GM12865 (cell line): ENCODE results near the gene AMFR.

Experiments used
- DNase-seq: peaks from one replicate; pipeline ENCODE4 v3.0.0; 2010; ENCODE audit warnings: low read depth
- H3K4me3 ChIP-seq: 2 replicates; pipeline ENCODE4 v1.5.1; 2011; ENCODE audit warnings: mild to moderate bottlenecking, low read depth, low read length, control low read depth
- CTCF ChIP-seq: IDR thresholded peaks from 2 replicates; pipeline ENCODE4 v1.5.1; 2011; ENCODE audit warnings: low read length, control low read depth, low read depth, inconsistent platforms; ENCODE audit not compliant: insufficient read depth; ENCODE audit errors: missing control alignments

Gene AMFR

GRCh38 chr16:56316545-56316944, 108.8 kb downstream of the AMFR start:
- H3K4me3 ChIP-seq = no peak overlapping the region
- no peak for DNase-seq
- TF ChIP-seq CTCF = no peak

- no peak overlapping the region for H3K4me3 ChIP-seq
- DNase-seq = no peak
- no peak for TF ChIP-seq CTCF
These were observed 109.4 kb downstream of the AMFR start for GRCh38 chr16:56315955-56316354.

GRCh38 chr16:56314244-56314850, 111.0 kb downstream of the AMFR start:
- no peak for TF ChIP-seq CTCF
- no peak overlapping the region for H3K4me3 ChIP-seq
- no peak for DNase-seq

- H3K4me3 ChIP-seq = no peak overlapping the region
- TF ChIP-seq CTCF = no peak
- DNase-seq = no peak
These were observed 112.8 kb downstream of the AMFR start for GRCh38 chr16:56312556-56312955.

GRCh38 chr16:56312028-56312300, 113.4 kb downstream of the AMFR start:
- no peak for TF ChIP-seq CTCF
- no peak overlapping the region for H3K4me3 ChIP-seq
- DNase-seq = no peak
